Lung (tissue), 12 donors: ENCODE data around the gene PDE9A. TPM values are rescaled to one million over a fixed set of nuclear protein-coding genes. Genes with fewer than 3 reads are reported as not detected.
"Not testable (repeated sequence)": the region's sequence is repeated elsewhere in the genome, so short reads cannot be mapped to it uniquely, and the experiment has no call there.

Experiments
- ATAC-seq: fragments of 200-7000 bp; cut with Tn5 transposase; one replicate; pipeline ENCODE4 v1.9.1; 2020; ENCODE audit warnings: moderate number of reproducible peaks; ENCODE audit not compliant: insufficient read depth, low FRiP score
- DNase-seq, 3 donors: peaks; one replicate each; pipeline ENCODE4 v3.0.0-alpha.2; 2013 to 2017
- H3K27ac ChIP-seq, 2 donors: one replicate each; pipeline ENCODE4 v1.5.1; 2013; ENCODE audit warnings: mild to moderate bottlenecking in 2 of 2, moderate library complexity in 2 of 2, control low read depth in 1 of 2, inconsistent platforms in 1 of 2, low read depth in 1 of 2, low read length in 1 of 2
- H3K27me3 ChIP-seq, 3 donors: one replicate each; pipeline ENCODE4 v1.5.1; 2013; ENCODE audit warnings: low read length in 2 of 3; ENCODE audit not compliant: control insufficient read depth in 3 of 3, insufficient read depth in 3 of 3
- H3K36me3 ChIP-seq, 4 donors: one replicate each; pipeline ENCODE4 v1.5.1; 2013; ENCODE audit warnings: low read length in 4 of 4, mild to moderate bottlenecking in 1 of 4, moderate library complexity in 1 of 4; ENCODE audit not compliant: control insufficient read depth in 4 of 4, insufficient read depth in 4 of 4
- H3K4me1 ChIP-seq, 5 donors: one replicate each; pipeline ENCODE4 v1.5.1; 2013; ENCODE audit warnings: low read length in 5 of 5, mild to moderate bottlenecking in 2 of 5, moderate library complexity in 1 of 5; ENCODE audit not compliant: control insufficient read depth in 5 of 5, insufficient read depth in 5 of 5
- H3K4me3 ChIP-seq: one replicate; pipeline ENCODE4 v1.5.1; 2013; ENCODE audit warnings: mild to moderate bottlenecking, control low read depth, moderate library complexity
- H3K9ac ChIP-seq, 2 donors: one replicate each; pipeline ENCODE4 v1.5.1; 2013; ENCODE audit warnings: low read length in 2 of 2, control low read depth in 1 of 2; ENCODE audit not compliant: insufficient read depth in 1 of 2
- H3K9me3 ChIP-seq, 4 donors: one replicate each; pipeline ENCODE4 v1.5.1; 2013; ENCODE audit warnings: low read length in 3 of 4, mild to moderate bottlenecking in 1 of 4, moderate library complexity in 1 of 4; ENCODE audit not compliant: control insufficient read depth in 4 of 4, insufficient read depth in 3 of 4
- WGBS, 2 donors: extraction: QIAGEN DNeasy Blood & Tissue Kit; methylation state at CpG; one replicate each; pipeline ENCODE4 v1.1.7; 2013; 5-methylcytosine and 5-hydroxymethylcytosine counted together
- polyA plus RNA-seq, 2 donors: library from polyadenylated mRNA; stranded (reverse); fragments of 200-250 nt; gene quantifications; one replicate each; pipeline ENCODE4 v1.2.1, GENCODE V29; 2013
- total RNA-seq, 2 donors: library from RNA; depleted of rRNA in 1 of 2; stranded (reverse); fragments of >200 nt in 1 of 2; gene quantifications; one replicate each; pipeline ENCODE4 v1.2.1, GENCODE V29; 2014 to 2021
- TF ChIP-seq, protein P1 (sequence below): IDR thresholded peaks from 2 replicates; pipeline ENCODE4 v1.5.1; 2012; ENCODE audit warnings: mild to moderate bottlenecking; ENCODE audit errors: control extremely low read depth, extremely low read depth
- donor health status: control.
- donor health status: control.
- donor health status: Bipolar disorder and iron deficiency.
- donor health status: healthy.
- donor health status: DM: yes; HTN: yes; CAD: no.

The PDE9A gene
- total and polyA plus RNA-seq, 4 donors: 5.3 to 17.0 (median 6.9) TPM

- no peak for ATAC-seq
- H3K9ac ChIP-seq: no peak overlapping the region
- no peak overlapping the region for H3K4me3 ChIP-seq
- WGBS, 2 donors: 91 to 96% methylated on average over 5 of the region's 5 CpGs
- H3K27ac ChIP-seq: no peak overlapping the region
- no peak for DNase-seq
- peaks cover 0 to 6% (median 2%) of the 10 kb centered on the region in 4 donors for H3K9me3 ChIP-seq
- peaks cover 0 to 16% (median 7%) of the 10 kb centered on the region in 3 donors for H3K27me3 ChIP-seq
- H3K4me1 ChIP-seq: peaks cover 0 to 5% (median 0%) of the 10 kb centered on the region in 5 donors
- no peaks in the 10 kb centered on the region for H3K36me3 ChIP-seq
- TF ChIP-seq, protein P1, sequence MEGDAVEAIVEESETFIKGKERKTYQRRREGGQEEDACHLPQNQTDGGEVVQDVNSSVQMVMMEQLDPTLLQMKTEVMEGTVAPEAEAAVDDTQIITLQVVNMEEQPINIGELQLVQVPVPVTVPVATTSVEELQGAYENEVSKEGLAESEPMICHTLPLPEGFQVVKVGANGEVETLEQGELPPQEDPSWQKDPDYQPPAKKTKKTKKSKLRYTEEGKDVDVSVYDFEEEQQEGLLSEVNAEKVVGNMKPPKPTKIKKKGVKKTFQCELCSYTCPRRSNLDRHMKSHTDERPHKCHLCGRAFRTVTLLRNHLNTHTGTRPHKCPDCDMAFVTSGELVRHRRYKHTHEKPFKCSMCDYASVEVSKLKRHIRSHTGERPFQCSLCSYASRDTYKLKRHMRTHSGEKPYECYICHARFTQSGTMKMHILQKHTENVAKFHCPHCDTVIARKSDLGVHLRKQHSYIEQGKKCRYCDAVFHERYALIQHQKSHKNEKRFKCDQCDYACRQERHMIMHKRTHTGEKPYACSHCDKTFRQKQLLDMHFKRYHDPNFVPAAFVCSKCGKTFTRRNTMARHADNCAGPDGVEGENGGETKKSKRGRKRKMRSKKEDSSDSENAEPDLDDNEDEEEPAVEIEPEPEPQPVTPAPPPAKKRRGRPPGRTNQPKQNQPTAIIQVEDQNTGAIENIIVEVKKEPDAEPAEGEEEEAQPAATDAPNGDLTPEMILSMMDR: no peak
Measured at GRCh38 chr21:42613756-42614155, 39.7 kb upstream of the PDE9A start.

DNA sequence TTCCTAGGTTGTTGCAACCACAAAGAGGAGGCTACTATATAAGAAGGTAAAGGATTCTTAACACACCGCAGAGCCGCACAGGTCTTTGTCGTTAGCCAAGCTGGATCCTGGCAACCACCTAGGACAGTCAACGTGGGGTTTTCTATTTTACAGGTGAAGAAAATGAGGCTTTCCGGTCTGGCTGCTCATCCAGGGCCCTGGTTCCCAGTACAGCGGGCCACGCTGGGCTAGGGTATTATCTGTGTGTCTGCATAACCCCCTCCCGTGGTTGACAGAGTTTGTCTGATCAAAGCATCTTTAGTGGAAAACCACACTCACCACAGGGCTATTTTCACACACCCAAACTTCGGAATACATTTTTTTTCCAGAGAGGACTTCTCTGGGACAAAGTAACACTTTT, 39.0 kb upstream of the PDE9A start:
- no peak overlapping the region for H3K9ac ChIP-seq
- no peak for ATAC-seq
- 51 to 57% methylated on average over 9 of the region's 9 CpGs for WGBS, 2 donors

GRCh38 chr21:42614811-42615351, 38.5 kb upstream of the PDE9A start:
- peak; percentile 71 for ATAC-seq
- H3K9ac ChIP-seq: no peak overlapping the region
- no peak overlapping the region for H3K4me3 ChIP-seq

More for the DNA sequence above, 39.0 kb upstream of the PDE9A start:
- no peaks in the 10 kb centered on the region for H3K36me3 ChIP-seq
- TF ChIP-seq, protein P1: no peak
- peak overlapping the region in 1 of 2 donors; percentile 83 for H3K27ac ChIP-seq
- DNase-seq: no peak
- no peak overlapping the region for H3K4me3 ChIP-seq
- peaks cover 0 to 18% (median 7%) of the 10 kb centered on the region in 3 donors for H3K27me3 ChIP-seq
- peaks cover 0 to 5% (median 0%) of the 10 kb centered on the region in 5 donors for H3K4me1 ChIP-seq
- H3K9me3 ChIP-seq: peaks cover 0 to 6% (median 2%) of the 10 kb centered on the region in 4 donors

DNA sequence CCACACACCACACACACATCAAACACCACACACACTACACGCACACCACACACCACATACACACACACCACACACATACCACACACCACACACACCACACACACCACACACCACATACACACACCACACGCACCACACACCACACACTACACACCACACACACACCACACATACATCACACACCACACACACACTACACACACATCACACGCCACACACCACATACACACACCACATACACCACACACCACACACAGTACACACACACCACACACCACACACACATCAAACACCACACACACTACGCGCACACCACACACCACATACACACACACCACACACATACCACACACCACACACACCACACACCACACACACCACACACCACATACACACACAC, 38.0 kb upstream of the PDE9A start:
- not testable (repeated sequence) for H3K27ac ChIP-seq

More at GRCh38 chr21:42614811-42615351, 38.5 kb upstream of the PDE9A start:
- Histone ChIP-seq H3K4me1 (peaks cover 0 to 5% (median 0%) of the 10 kb centered on the region in 5 donors), H3K27me3 (peaks cover 0 to 18% (median 7%) of the 10 kb centered on the region in 3 donors), H3K27ac (peak overlapping the region in 1 of 2 donors; percentile 83), H3K9me3 (peaks cover 0 to 3% (median under 1%) of the 10 kb centered on the region in 4 donors), H3K36me3 (no peaks in the 10 kb centered on the region)
- TF ChIP-seq, protein P1: no peak
- DNase-seq: peak; percentile 30 to 72 (median 40)
- WGBS, 2 donors: 19 to 31% methylated on average over 14 of the region's 14 CpGs

More for the DNA sequence above, 38.0 kb upstream of the PDE9A start:
- H3K4me1 ChIP-seq, H3K36me3 ChIP-seq, DNase-seq, ATAC-seq, H3K9me3 ChIP-seq, H3K4me3 ChIP-seq, H3K9ac ChIP-seq: not testable (repeated sequence)
- H3K27me3 ChIP-seq: peaks cover 0 to 18% (median 7%) of the 10 kb centered on the region in 3 donors
- 43 to 56% methylated on average over 3 to 4 of the region's 5 CpGs for WGBS, 2 donors
